Astrocyte (in vitro differentiated cells and primary cell): ENCODE results near the gene CHTOP. TPM values are rescaled to one million over a fixed set of nuclear protein-coding genes. Genes with fewer than 3 reads are reported as not detected.

Source experiments
- DNase-seq: peaks from one replicate; pipeline ENCODE4 v3.0.0-alpha.2; 2010; ENCODE audit warnings: low read depth
- FAIRE-seq: peaks from 2 replicates; lab custom pipeline; 2011; peaks lifted over from hg19 to GRCh38; lab: Jason Lieb, UNC
- H2AFZ ChIP-seq: 2 replicates; pipeline ENCODE4 v1.6.0; 2012; ENCODE audit warnings: low read depth, low read length, inconsistent platforms
- H3K27ac ChIP-seq: 2 replicates; pipeline ENCODE4 v1.5.1; 2011; ENCODE audit warnings: low read depth, low read length, inconsistent platforms
- H3K27me3 ChIP-seq: 2 replicates; pipeline ENCODE4 v1.6.0; 2011; ENCODE audit warnings: low read length, inconsistent platforms; ENCODE audit not compliant: insufficient read depth
- H3K36me3 ChIP-seq: 2 replicates; pipeline ENCODE4 v1.5.1; 2011; ENCODE audit warnings: low read length, inconsistent platforms; ENCODE audit not compliant: insufficient read depth
- H3K4me1 ChIP-seq: 2 replicates; pipeline ENCODE4 v1.5.1; 2011; ENCODE audit warnings: low read length, inconsistent platforms; ENCODE audit not compliant: insufficient read depth
- H3K4me2 ChIP-seq: 2 replicates; pipeline ENCODE4 v1.6.0; 2012; ENCODE audit warnings: low read length, inconsistent platforms
- H3K4me3 ChIP-seq: 2 replicates; pipeline ENCODE4 v1.5.1; 2011; ENCODE audit warnings: low read depth, mild to moderate bottlenecking, low read length, inconsistent platforms; ENCODE audit not compliant: insufficient read depth
- H3K79me2 ChIP-seq: 2 replicates; pipeline ENCODE4 v1.6.0; 2012; ENCODE audit warnings: mild to moderate bottlenecking, low read length, inconsistent platforms; ENCODE audit not compliant: insufficient read depth
- H3K9ac ChIP-seq: 2 replicates; pipeline ENCODE4 v1.6.0; 2012; ENCODE audit warnings: mild to moderate bottlenecking, low read length, inconsistent platforms
- H3K9me3 ChIP-seq: 2 replicates; pipeline ENCODE4 v1.5.1; 2012; ENCODE audit warnings: low read depth, mild to moderate bottlenecking, low read length, inconsistent platforms; ENCODE audit not compliant: insufficient read depth
- H4K20me1 ChIP-seq: 2 replicates; pipeline ENCODE4 v1.6.0; 2012; ENCODE audit warnings: low read length, inconsistent platforms; ENCODE audit not compliant: insufficient read depth
- H3K27ac Mint-ChIP-seq: one replicate; pipeline ENCODE4 v1.8.0; 2021; ENCODE audit warnings: mild to moderate bottlenecking, mixed read lengths; ENCODE audit not compliant: unreplicated experiment
- H3K27me3 Mint-ChIP-seq: one replicate; pipeline ENCODE4 v1.8.0; 2021; ENCODE audit warnings: low read depth, mixed read lengths; ENCODE audit not compliant: unreplicated experiment
- H3K36me3 Mint-ChIP-seq: one replicate; pipeline ENCODE4 v1.8.0; 2021; ENCODE audit warnings: low read depth, mixed read lengths; ENCODE audit not compliant: unreplicated experiment
- H3K4me1 Mint-ChIP-seq: one replicate; pipeline ENCODE4 v1.8.0; 2021; ENCODE audit warnings: low read depth, mixed read lengths; ENCODE audit not compliant: unreplicated experiment
- H3K4me3 Mint-ChIP-seq: one replicate; pipeline ENCODE4 v1.8.0; 2021; ENCODE audit warnings: mild to moderate bottlenecking, moderate library complexity, mixed read lengths; ENCODE audit not compliant: unreplicated experiment
- H3K9me3 Mint-ChIP-seq: one replicate; pipeline ENCODE4 v1.8.0; 2021; ENCODE audit warnings: mild to moderate bottlenecking, mixed read lengths; ENCODE audit not compliant: unreplicated experiment
- CTCF ChIP-seq: IDR thresholded peaks from 2 replicates; pipeline ENCODE4 v1.5.1; 2011; ENCODE audit warnings: low read depth, mild to moderate bottlenecking, inconsistent platforms, low read length, moderate library complexity; ENCODE audit not compliant: insufficient read depth
- EZH2 ChIP-seq: IDR thresholded peaks from 2 replicates; pipeline ENCODE4 v1.6.1; 2012; ENCODE audit warnings: mild to moderate bottlenecking, low read length, inconsistent platforms; ENCODE audit not compliant: insufficient read depth
- total RNA-seq: library from RNA; stranded (reverse); gene quantifications from 2 replicates; pipeline ENCODE4 v1.2.1, GENCODE V29; 2021

The CHTOP gene
- total RNA-seq, 1 donor from 2014 or later: 56.4 TPM

- H3K36me3 Mint-ChIP-seq: peaks cover 5% of the 10 kb centered on the region
- no peak for FAIRE-seq
- no peaks in the 10 kb centered on the region for H3K27me3 Mint-ChIP-seq
- Histone ChIP-seq H3K27ac (peak overlapping the region; percentile 92), H3K9me3 (no peaks in the 10 kb centered on the region), H3K4me3 (peak overlapping the region; percentile 93), H3K4me2 (peak overlapping the region; percentile 87), H3K4me1 (peaks cover 47% of the 10 kb centered on the region), H3K9ac (peak overlapping the region; percentile 98), H3K36me3 (peaks cover 17% of the 10 kb centered on the region), H3K27me3 (no peaks in the 10 kb centered on the region), H2AFZ (no peak overlapping the region), H3K79me2 (peaks cover 72% of the 10 kb centered on the region), H4K20me1 (peaks cover 7% of the 10 kb centered on the region)
- no peak overlapping the region for H3K4me3 Mint-ChIP-seq
- no peak overlapping the region for H3K27ac Mint-ChIP-seq
- DNase-seq: peak; percentile 52
- peaks cover 20% of the 10 kb centered on the region for H3K4me1 Mint-ChIP-seq
- TF ChIP-seq CTCF (no peak), EZH2 (no peak)
- H3K9me3 Mint-ChIP-seq: no peaks in the 10 kb centered on the region
Measured at GRCh38 chr1:153610811-153611301, 23.0 kb upstream of the CHTOP start.

GRCh38 chr1:153611356-153611755, 22.5 kb upstream of the CHTOP start:
- Histone ChIP-seq H3K9ac (peak overlapping the region; percentile 98), H4K20me1 (peaks cover 7% of the 10 kb centered on the region), H3K27ac (peak overlapping the region; percentile 89), H3K79me2 (peaks cover 71% of the 10 kb centered on the region), H3K36me3 (peaks cover 16% of the 10 kb centered on the region), H2AFZ (no peak overlapping the region), H3K4me3 (peak overlapping the region; percentile 93), H3K4me1 (peaks cover 47% of the 10 kb centered on the region), H3K4me2 (peak overlapping the region; percentile 87), H3K9me3 (no peaks in the 10 kb centered on the region), H3K27me3 (no peaks in the 10 kb centered on the region)
- DNase-seq (no peak), FAIRE-seq (no peak)
- no peaks in the 10 kb centered on the region for H3K27me3 Mint-ChIP-seq
- H3K9me3 Mint-ChIP-seq: no peaks in the 10 kb centered on the region
- no peak for TF ChIP-seq CTCF
- no peak for TF ChIP-seq EZH2
- no peak overlapping the region for H3K4me3 Mint-ChIP-seq
- peak overlapping the region; percentile 44 for H3K27ac Mint-ChIP-seq
- H3K4me1 Mint-ChIP-seq: peaks cover 20% of the 10 kb centered on the region
- H3K36me3 Mint-ChIP-seq: peaks cover 5% of the 10 kb centered on the region

GRCh38 chr1:153612111-153612754, 21.6 kb upstream of the CHTOP start:
- no peak for TF ChIP-seq CTCF
- no peak for TF ChIP-seq EZH2
- H4K20me1 ChIP-seq: peaks cover 7% of the 10 kb centered on the region
- Mint-ChIP-seq H3K4me3 (peak overlapping the region; percentile 63), H3K4me1 (peaks cover 20% of the 10 kb centered on the region), H3K9me3 (no peaks in the 10 kb centered on the region), H3K36me3 (peaks cover 7% of the 10 kb centered on the region), H3K27ac (peak overlapping the region; percentile 66), H3K27me3 (no peaks in the 10 kb centered on the region)
- H3K36me3 ChIP-seq: peaks cover 7% of the 10 kb centered on the region
- FAIRE-seq: no peak
- peak overlapping the region; percentile 93 for H3K4me3 ChIP-seq
- H3K27me3 ChIP-seq: no peaks in the 10 kb centered on the region
- H2AFZ ChIP-seq: peak overlapping the region; percentile 26
- H3K4me1 ChIP-seq: peaks cover 47% of the 10 kb centered on the region
- peaks cover 62% of the 10 kb centered on the region for H3K79me2 ChIP-seq
- no peaks in the 10 kb centered on the region for H3K9me3 ChIP-seq
- H3K4me2 ChIP-seq: peak overlapping the region; percentile 87
- peak overlapping the region; percentile 98 for H3K9ac ChIP-seq
- H3K27ac ChIP-seq: peak overlapping the region; percentile 89
- DNase-seq: no peak
